NCI-H2029 (cell line): ENCODE measurements around the gene STX4.
"Not testable (repeated sequence)": the region's sequence is repeated elsewhere in the genome, so short reads cannot be mapped to it uniquely, and the experiment has no call there.

Experiments used
- DNase-seq: peaks from one replicate; lab custom pipeline; 2025; lab: John Stamatoyannopoulos, UW

The STX4 gene

GRCh38 chr16:30998852-30999761, 34.3 kb upstream of the STX4 start:
- no peak for DNase-seq

GRCh38 chr16:31000671-31001382, 32.5 kb upstream of the STX4 start:
- no peak for DNase-seq

- DNase-seq = no peak
Observed at GRCh38 chr16:31001507-31002249, 31.7 kb upstream of the STX4 start.

- no peak for DNase-seq
Observed at GRCh38 chr16:31002250-31002700, 31.1 kb upstream of the STX4 start.

GRCh38 chr16:31002862-31003341, 30.5 kb upstream of the STX4 start:
- DNase-seq = no peak

- no peak for DNase-seq
Observed at GRCh38 chr16:31003744-31004143, 29.6 kb upstream of the STX4 start.

- DNase-seq = no peak
Observed at GRCh38 chr16:31004658-31005057, 28.7 kb upstream of the STX4 start.

- no peak for DNase-seq
Observed at GRCh38 chr16:31005350-31006085, 27.8 kb upstream of the STX4 start.

GRCh38 chr16:31006086-31006385, 27.3 kb upstream of the STX4 start:
- DNase-seq = no peak

GRCh38 chr16:31006589-31006988, 26.8 kb upstream of the STX4 start:
- DNase-seq = no peak

- no peak for DNase-seq
Observed at GRCh38 chr16:31007684-31008083, 25.7 kb upstream of the STX4 start.

- no peak for DNase-seq
Observed at GRCh38 chr16:31008149-31008548, 25.2 kb upstream of the STX4 start.

GRCh38 chr16:31008551-31008950, 24.8 kb upstream of the STX4 start:
- no peak for DNase-seq

- no peak for DNase-seq
Observed at GRCh38 chr16:31009120-31009519, 24.2 kb upstream of the STX4 start.

- DNase-seq = no peak
Observed at GRCh38 chr16:31009894-31010584, 23.3 kb upstream of the STX4 start.

GRCh38 chr16:31010585-31011325, 22.6 kb upstream of the STX4 start, which contains the start of gene STX1B:
STX1B (minus strand) TSS chr16:31010638; CDS start chr16:31010396, 242 bp downstream.
- no peak for DNase-seq

- not testable (repeated sequence) for DNase-seq
Observed at GRCh38 chr16:31011815-31012214, 21.5 kb upstream of the STX4 start.

GRCh38 chr16:31013292-31013691, 20.1 kb upstream of the STX4 start:
- not testable (repeated sequence) for DNase-seq

- no peak for DNase-seq
Observed at GRCh38 chr16:31016018-31016417, 17.3 kb upstream of the STX4 start.

GRCh38 chr16:31017756-31018155, 15.6 kb upstream of the STX4 start:
- not testable (repeated sequence) for DNase-seq
